Stimulated activated CD4-positive, alpha-beta T cell treated with anti-CD3 and anti-CD28 coated beads, Interleukin-2, amount 100 ng/mL, for 48 hours (primary cell): ENCODE measurements around the gene CLCN5.
"Not testable (repeated sequence)": the region's sequence is repeated elsewhere in the genome, so short reads cannot be mapped to it uniquely, and the experiment has no call there.

Experiments
- DNase-seq, 2 donors: peaks; one replicate each; pipeline ENCODE4 v3.0.0-alpha.2; 2020

The CLCN5 gene

GRCh38 chrX:50000937-50001542 lies 78.6 kb downstream of the CLCN5 start:
- no peak for DNase-seq

GRCh38 chrX:50002067-50002714 lies 79.8 kb downstream of the CLCN5 start:
- no peak for DNase-seq

DNA sequence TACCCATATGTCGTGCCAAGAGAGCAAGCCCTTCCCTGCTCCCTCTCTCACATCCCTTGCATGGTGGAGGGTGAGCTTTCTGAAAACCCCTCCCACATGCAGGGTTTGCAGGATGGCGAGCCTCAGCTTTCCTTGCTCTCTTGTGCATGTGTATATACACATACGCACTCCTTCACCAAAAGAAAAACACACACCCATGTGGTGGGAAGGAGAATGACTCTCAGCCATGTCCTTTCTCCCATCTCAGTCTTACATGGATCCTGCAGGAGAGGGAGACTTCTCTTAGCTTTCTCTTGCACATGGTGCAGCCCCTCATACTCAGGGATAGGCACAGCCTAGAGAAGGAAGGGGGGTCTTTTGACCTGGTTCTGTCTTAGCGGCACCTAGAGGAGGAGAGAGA lies 81.1 kb downstream of the CLCN5 start:
- no peak for DNase-seq

DNA sequence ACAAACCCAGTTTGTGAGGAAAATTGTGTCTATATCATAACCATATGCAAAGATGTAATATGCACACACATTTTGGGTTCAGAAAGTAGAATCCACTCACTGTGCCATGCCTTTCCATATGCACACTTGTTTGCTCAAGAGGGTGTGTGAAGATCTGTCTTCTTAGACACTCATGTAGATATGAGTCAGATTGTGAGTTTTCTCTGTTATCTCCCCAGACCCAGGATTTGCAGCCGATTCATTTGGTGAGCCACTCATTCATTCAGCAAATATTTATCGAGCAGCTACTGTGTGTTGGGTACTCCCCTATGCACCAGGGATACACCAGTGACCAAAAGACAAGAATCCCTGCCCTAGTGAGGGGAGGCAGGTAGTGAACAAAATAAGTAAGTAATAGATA lies 81.5 kb downstream of the CLCN5 start:
- DNase-seq = no peak

- not testable (repeated sequence) for DNase-seq
Observed at GRCh38 chrX:50025591-50025990, 103.2 kb downstream of the CLCN5 start.

DNA sequence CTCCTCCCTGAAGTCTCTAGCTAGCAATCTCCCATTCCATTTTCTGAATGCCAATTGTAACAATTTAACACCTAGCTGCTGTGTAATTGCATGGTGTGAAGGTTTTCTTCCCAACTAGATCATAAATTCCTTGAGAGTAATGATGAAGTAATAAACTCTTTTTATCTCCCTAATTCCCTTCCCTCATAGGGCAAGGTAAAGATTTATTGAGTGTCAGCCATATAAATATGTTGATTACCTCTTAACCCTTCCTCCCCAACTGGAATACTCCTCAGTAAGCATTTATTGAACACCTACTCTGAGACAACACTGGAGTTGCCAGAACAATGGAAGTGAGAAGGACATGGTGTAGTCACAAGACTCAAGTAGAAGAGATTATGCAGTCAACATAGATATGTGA lies 112.7 kb downstream of the CLCN5 start:
- no peak for DNase-seq

- DNase-seq = no peak
Observed at GRCh38 chrX:50036426-50036825, 114.0 kb downstream of the CLCN5 start.

DNA sequence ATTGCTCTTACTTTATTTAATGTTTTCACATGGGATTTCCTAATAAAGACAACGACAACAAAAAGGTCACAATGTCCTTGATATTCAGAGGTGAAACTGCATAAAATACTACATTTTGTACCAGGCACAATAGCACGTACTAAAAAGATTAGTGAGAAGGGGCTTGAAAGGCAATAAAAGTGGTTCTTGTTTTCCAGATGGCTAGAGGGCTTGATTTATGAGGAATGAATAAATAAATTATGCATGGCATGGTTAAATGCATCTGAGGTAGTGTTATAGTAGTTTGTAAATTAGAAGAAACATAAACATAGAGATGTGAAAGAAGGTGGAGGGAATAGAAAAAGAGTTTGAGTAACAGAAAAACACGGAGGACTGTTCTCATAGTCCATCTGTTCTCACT lies 123.4 kb downstream of the CLCN5 start:
- DNase-seq = no peak

DNA sequence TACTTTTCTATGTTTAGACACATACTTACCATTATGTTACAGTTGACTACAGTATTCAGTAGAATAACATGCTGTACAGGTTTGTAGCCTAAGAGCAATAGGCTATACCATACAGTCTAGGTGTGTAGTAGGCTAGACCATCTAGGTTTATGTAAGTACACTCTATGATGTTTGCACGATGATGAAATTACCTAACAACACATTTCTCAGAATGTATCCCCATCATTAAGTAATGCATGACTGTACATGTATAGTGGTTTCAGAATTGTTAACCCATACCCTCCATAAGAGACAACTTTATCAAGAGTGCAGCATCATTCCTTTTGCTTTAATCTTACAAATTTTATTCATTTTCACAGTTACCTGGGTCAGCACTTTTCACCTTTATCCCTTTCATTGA lies 126.8 kb downstream of the CLCN5 start:
- no peak for DNase-seq

GRCh38 chrX:50054147-50054546 lies 131.8 kb downstream of the CLCN5 start:
- no peak for DNase-seq

GRCh38 chrX:50066318-50066937 lies 144.0 kb downstream of the CLCN5 start:
- no peak for DNase-seq

DNA sequence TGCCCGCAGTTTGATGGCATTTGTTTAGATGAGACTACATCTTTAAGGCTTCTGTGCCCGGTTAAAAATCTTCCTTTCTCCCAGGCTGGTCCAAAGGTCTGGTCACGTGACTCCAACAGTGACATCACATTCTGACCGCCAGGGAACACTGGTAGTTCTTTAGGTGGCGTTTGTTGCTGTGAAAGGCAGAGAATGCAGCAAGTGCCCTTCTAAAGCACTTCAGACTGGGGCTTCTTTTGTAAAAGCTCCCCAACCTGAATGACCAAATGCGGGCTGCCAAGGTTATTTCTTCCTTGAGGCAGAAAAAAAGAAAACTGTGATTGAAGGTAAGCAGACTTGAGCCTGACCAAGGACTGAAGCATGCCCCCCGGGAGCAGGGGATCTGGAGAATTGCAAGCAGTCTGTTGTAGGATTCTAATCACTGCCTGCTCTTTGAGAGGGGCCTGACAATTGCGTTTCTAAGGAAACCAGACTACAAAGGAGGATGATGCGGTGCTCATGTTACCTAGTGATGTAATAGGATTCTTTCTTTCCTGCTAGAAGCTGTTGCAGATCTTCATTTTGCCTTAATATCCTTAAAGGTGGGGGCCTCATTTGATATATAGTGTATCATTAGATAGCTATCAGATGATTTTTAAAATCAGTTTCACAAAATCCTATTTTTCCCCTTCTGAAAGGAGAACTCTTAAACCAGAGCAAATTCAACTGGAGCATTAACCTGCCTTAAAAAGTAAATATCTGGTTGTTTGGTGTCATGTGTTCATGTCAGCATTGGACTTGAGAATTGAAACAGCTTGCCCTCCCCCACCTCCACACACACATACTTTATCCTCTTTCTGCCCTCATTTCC lies 145.3 kb downstream of the CLCN5 start:
- DNase-seq = no peak

- DNase-seq = no peak
Observed at GRCh38 chrX:50068285-50068563, 145.8 kb downstream of the CLCN5 start.

- DNase-seq = no peak
Observed at GRCh38 chrX:50068893-50069292, 146.5 kb downstream of the CLCN5 start.

GRCh38 chrX:50071494-50071893 lies 149.1 kb downstream of the CLCN5 start:
- DNase-seq = no peak

GRCh38 chrX:50072110-50072509 lies 149.7 kb downstream of the CLCN5 start:
- no peak for DNase-seq

DNA sequence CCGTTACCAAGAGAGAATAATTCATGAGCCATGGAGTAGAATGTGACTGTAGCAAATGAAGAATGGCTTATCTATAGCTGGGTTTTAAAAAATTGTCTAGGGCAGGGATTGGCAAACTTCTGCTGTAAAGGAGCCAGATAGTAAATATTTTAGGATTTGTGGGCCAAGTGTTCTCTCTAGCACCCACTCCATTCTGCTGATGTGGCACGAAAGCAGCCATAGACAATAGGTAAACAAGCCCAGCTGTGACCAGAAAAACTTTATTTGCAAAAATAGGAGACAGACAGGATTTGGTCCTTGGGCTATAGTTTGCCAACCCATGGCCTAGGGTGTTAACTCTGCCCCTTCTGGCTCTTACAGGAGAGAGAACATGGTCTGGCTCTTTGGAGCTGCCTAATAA lies 151.2 kb downstream of the CLCN5 start:
- DNase-seq = no peak

DNA sequence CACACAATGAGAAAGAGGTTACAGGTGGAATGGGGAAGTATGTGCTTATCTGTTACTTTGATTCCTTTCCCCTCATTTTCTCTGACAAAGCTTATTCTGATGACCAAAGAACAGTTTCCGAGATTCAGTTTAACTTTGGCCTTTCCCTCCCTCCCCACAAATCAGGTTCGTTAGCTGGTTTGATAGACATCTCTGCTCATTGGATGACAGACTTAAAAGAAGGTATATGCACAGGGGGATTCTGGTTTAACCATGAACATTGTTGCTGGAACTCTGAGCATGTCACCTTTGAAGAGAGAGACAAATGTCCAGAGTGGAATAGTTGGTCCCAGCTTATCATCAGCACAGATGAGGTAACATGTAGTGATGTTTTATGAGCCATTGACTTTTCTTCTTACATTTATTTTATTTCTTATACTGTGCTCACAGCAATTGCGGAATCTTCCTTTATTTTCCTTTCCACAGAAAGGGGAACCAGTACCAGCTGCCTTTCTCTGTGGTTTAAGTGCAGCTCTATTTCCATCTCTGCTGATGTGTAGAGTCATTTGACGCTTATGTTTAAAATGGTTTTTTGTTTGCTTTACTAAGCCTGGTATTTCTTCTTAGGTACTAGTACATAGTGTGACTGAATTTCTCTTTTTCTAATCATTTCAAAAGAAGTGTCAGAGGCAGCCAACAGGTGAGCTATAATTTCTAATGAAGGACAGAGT lies 153.4 kb downstream of the CLCN5 start:
- DNase-seq = no peak

DNA sequence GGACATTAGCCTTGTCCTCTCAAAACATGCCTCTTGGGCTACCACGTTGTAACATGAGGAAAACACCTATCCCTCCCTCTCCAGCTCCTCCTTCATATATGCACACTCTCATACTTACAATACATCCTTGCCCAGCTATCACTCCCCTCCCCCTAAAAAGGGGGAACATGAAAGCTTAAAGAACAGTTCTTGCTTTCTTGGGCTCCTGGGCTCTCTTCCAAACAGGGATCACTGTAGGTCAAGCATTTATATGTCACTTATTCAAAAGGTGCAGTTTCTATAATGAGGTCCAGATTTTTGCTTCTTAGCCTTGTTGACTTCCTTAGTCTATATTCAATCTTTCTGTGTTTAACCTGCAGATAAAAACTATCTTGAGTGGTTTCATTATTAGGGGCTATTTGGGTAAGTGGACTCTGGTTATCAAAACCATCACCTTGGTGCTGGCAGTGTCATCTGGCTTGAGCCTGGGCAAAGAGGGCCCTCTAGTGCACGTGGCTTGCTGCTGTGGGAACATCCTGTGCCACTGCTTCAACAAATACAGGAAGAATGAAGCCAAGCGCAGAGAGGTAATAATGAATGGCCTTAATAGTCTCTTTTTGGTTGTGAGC lies 159.0 kb downstream of the CLCN5 start:
- DNase-seq = no peak

DNA sequence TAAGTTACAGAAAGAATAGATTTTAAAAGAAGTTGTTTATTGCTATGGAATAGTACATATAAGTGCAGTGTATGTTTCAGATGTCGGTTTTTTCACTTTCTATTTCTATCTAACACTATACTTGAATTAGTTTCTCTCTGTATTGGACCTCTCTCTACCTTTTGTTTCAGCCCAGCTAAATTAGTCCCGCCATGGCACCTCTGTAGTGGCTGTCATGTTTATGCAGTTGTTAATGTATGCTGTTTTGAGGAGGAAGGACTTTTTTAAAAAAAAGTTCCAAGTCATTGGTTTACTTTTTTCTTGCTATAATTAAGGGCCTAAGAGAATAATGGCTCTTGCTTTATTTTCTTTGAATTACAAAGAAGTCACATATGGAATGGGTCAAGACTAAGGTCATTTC lies 160.3 kb downstream of the CLCN5 start:
- no peak for DNase-seq

DNA sequence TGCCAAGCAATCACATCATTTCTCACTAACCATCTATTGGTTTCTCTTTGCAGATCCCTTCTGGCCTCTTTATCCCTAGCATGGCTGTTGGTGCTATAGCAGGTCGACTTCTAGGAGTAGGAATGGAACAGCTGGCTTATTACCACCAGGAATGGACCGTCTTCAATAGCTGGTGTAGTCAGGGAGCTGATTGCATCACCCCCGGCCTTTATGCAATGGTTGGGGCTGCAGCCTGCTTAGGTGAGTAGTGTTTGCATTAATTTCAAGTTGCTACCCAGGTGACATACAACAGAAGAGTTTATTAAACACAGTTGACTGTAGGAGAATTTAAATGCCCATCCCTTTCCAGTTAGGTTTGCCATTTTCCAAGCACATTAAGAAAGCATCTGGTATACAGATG lies 166.2 kb downstream of the CLCN5 start:
- DNase-seq = no peak

DNA sequence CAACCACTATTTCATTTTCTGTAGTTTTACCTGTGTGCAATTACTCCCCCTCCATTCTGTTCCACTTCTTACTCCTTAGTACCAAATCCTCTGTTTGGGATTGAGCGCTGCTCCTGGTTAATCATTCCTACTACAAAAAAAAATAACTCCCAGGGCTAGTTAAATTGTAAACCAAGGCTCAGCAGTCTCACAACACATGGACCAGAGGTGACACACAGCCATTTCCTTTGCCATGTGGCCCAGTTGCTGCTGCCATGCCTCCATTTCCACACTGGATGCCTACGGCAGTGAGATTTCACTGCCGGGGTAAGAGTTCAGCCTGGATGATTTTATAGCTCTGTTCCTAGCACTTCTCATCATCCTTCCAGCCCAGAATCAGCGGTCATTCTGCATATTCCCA lies 171.2 kb downstream of the CLCN5 start:
- no peak for DNase-seq

DNA sequence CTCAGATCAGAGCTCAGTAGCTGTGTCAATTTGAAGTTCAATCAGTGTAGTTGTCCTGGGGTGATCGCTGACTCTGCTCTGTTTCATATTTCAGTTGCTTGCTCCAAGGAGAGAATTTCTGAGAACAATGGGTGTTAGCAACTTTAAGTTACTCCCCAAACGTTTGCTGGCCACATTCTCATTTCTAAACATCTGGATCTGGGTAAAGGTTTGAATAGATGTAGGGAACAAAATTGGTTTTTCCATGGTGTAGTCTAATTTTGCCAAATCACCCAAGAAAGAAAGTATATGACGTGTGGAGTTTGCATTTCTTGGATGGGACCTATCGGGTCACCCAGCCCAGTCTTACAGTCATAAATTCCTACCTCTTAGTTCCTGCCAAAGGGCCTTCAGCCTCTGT lies 174.7 kb downstream of the CLCN5 start:
- DNase-seq = no peak
